PC-9 (cell line): Measurements from ENCODE around the gene PSMA5. TPM values are rescaled to one million over a fixed set of nuclear protein-coding genes. Genes with fewer than 3 reads are reported as not detected.
A peak's percentile ranks its signal among the peaks of the same experiment; 100 is the strongest.

Source experiments
- BruUV-seq: library from RNA; stranded (reverse); fragments of 400-500 nt; replicated peaks from 2 replicates; lab custom pipeline; 2021; lab: Mats Ljungman, UMichigan
- CTCF ChIA-PET: fragments of 300-600 bp; sonication (Branson Sonifier 250); formaldehyde crosslinking; loops from one replicate; lab custom pipeline; 2022; ENCODE audit warnings: antibody characterized with exemption; lab: Charles Lee
- POLR2A ChIA-PET: fragments of 300-600 bp; sonication (Branson Sonifier 250); formaldehyde crosslinking; loops from one replicate; lab custom pipeline; 2022; ENCODE audit warnings: antibody characterized with exemption; ENCODE audit not compliant: unreplicated experiment; lab: Charles Lee
- DNase-seq, 2 experiments: peaks; one replicate each; pipeline versions ENCODE4 v3.0.0 to v3.0.0-alpha.2; 2015 to 2022; ENCODE audit warnings: mixed read lengths in 1 of 2
- H2AFZ ChIP-seq: fragments of 200-600 bp; sonication (generic); 2 replicates; pipeline ENCODE4 v1.8.1; 2017; ENCODE audit warnings: antibody characterized with exemption
- H3F3A ChIP-seq: fragments of 200-600 bp; sonication (generic); 2 replicates; pipeline ENCODE4 v1.8.1; 2017; ENCODE audit warnings: antibody characterized with exemption, mild to moderate bottlenecking, low read depth; ENCODE audit not compliant: insufficient read depth
- H3K27ac ChIP-seq: fragments of 200-600 bp; sonication (generic); 2 replicates; pipeline ENCODE4 v1.6.1; 2016; ENCODE audit warnings: mixed run types
- H3K27me3 ChIP-seq: fragments of 200-600 bp; sonication (generic); 2 replicates; pipeline ENCODE4 v1.6.1; 2016; ENCODE audit warnings: low read depth, mixed run types; ENCODE audit not compliant: insufficient read depth
- H3K36me3 ChIP-seq: fragments of 200-600 bp; sonication (generic); 2 replicates; pipeline ENCODE4 v1.6.1; 2016; ENCODE audit warnings: low read depth, mixed run types
- H3K4me1 ChIP-seq: fragments of 200-600 bp; sonication (generic); replicated peaks from 2 replicates; pipeline ENCODE4 v1.6.1; 2016; ENCODE audit warnings: mixed run types; ENCODE audit not compliant: insufficient read depth
- H3K4me2 ChIP-seq: fragments of 200-600 bp; sonication (generic); 2 replicates; pipeline ENCODE4 v1.6.1; 2017; ENCODE audit warnings: mixed run types
- H3K4me3 ChIP-seq: fragments of 200-600 bp; sonication (generic); 2 replicates; pipeline ENCODE4 v1.6.1; 2016; ENCODE audit warnings: mixed run types
- H3K79me2 ChIP-seq: fragments of 200-600 bp; sonication (generic); 2 replicates; pipeline ENCODE4 v1.6.1; 2017; ENCODE audit warnings: low read depth, mixed run types
- H3K9me2 ChIP-seq: fragments of 200-600 bp; sonication (generic); 2 replicates; pipeline ENCODE4 v1.8.1; 2017; ENCODE audit warnings: mild to moderate bottlenecking; ENCODE audit not compliant: insufficient read depth
- H3K9me3 ChIP-seq: fragments of 200-600 bp; sonication (generic); 2 replicates; pipeline ENCODE4 v1.8.1; 2016; ENCODE audit warnings: low read depth; ENCODE audit not compliant: insufficient read depth
- H4K20me1 ChIP-seq: fragments of 200-600 bp; sonication (generic); 2 replicates; pipeline ENCODE4 v1.8.1; 2017; ENCODE audit not compliant: insufficient read depth
- CTCF ChIP-seq: fragments of 200-600 bp; sonication (generic); conservative IDR thresholded peaks from 2 replicates; pipeline ENCODE4 v1.6.1; 2017; ENCODE audit warnings: mixed run types, antibody characterized with exemption, mild to moderate bottlenecking, moderate library complexity
- EZH2 ChIP-seq: fragments of 200-600 bp; sonication (generic); IDR thresholded peaks from 2 replicates; pipeline ENCODE4 v1.8.0; 2017; ENCODE audit warnings: antibody characterized with exemption, low read depth
- intact Hi-C: fragments of 100-400 bp; cut with micrococcal nuclease; formaldehyde crosslinking; loops from one replicate; pipeline ENCODE4 v1.10.0; 2022; ENCODE audit not compliant: unreplicated experiment
- total RNA-seq: library from RNA; stranded (reverse); gene quantifications from 2 replicates; pipeline ENCODE4 v1.2.3, GENCODE V29; 2021

Gene PSMA5
- total RNA-seq, 1 experiment from 2014 or later: 168 TPM

GRCh38 chr1:109438798-109439297 lies 12.6 kb upstream of the PSMA5 start:
- no TSS peak for BruUV-seq
- Histone ChIP-seq H4K20me1 (no peaks in the 10 kb centered on the region), H2AFZ (no peak overlapping the region), H3K79me2 (no peaks in the 10 kb centered on the region), H3K4me3 (no peak overlapping the region), H3K4me2 (no peak overlapping the region), H3F3A (no peaks in the 10 kb centered on the region), H3K27ac (no peak overlapping the region), H3K4me1 (peaks cover 18% of the 10 kb centered on the region), H3K9me2 (no peaks in the 10 kb centered on the region), H3K9me3 (0 out of 2 replicates have a peak, but pooled peaks cover 7% of the 10 kb centered on the region), H3K36me3 (no peaks in the 10 kb centered on the region), H3K27me3 (peaks cover 9% of the 10 kb centered on the region; the same call in 1 of the 2 replicates)
- ChIA-PET CTCF (no interaction called here), POLR2A (no interaction called here)
- intact Hi-C loops: no loop called here
- TF ChIP-seq EZH2: no peak
- TF ChIP-seq CTCF: no peak
- DNase-seq: peak in 1 of 2 experiments; percentile 54

- ChIA-PET CTCF (no interaction called here), POLR2A (no interaction called here)
- peak in 1 of 2 experiments; percentile 21 for DNase-seq
- TF ChIP-seq CTCF: no peak
- TF ChIP-seq EZH2: no peak
- Histone ChIP-seq H3K36me3 (no peaks in the 10 kb centered on the region), H3K79me2 (no peaks in the 10 kb centered on the region), H3K9me2 (no peaks in the 10 kb centered on the region), H3K9me3 (no peaks in the 10 kb centered on the region), H3K4me3 (no peak overlapping the region), H3F3A (no peaks in the 10 kb centered on the region), H4K20me1 (no peaks in the 10 kb centered on the region), H3K27ac (no peak overlapping the region), H3K4me2 (no peak overlapping the region), H3K4me1 (peaks cover 12% of the 10 kb centered on the region), H3K27me3 (no peaks in the 10 kb centered on the region), H2AFZ (no peak overlapping the region)
- BruUV-seq: no TSS peak
- intact Hi-C loops: no loop called here
Observed at GRCh38 chr1:109434484-109434883, 8.2 kb upstream of the PSMA5 start.

DNA sequence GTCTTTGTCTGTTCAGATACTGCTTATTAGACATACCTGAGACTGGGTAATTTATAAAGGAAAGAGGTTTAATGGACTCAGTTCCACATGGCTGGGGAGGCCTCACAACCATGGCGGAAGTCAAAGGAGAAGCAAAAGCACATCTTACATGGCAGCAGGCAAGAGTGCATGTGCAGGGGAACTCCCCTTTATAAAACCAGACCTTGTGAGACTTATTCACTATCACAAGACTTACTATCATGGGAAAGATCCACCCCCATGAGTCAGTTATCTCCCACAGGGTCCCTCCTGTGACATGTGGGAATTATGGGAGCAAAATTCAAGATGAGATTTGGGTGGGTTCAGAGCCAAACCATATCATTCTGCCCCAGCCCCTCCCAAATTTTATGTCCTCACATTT lies 7.1 kb upstream of the PSMA5 start:
- no peak for DNase-seq
- intact Hi-C loops: no loop called here

More for the DNA sequence above, 7.1 kb upstream of the PSMA5 start:
- BruUV-seq: no TSS peak
- TF ChIP-seq EZH2: no peak
- TF ChIP-seq CTCF: no peak
- no peaks in the 10 kb centered on the region for H3K9me3 ChIP-seq
- H3K27me3 ChIP-seq: no peaks in the 10 kb centered on the region
- H4K20me1 ChIP-seq: no peaks in the 10 kb centered on the region
- H3K9me2 ChIP-seq: no peaks in the 10 kb centered on the region
- H3F3A ChIP-seq: no peaks in the 10 kb centered on the region
- H3K79me2 ChIP-seq: peaks cover 4% of the 10 kb centered on the region; the same call in 1 of the 2 replicates
- no peak overlapping the region for H3K4me3 ChIP-seq
- H3K36me3 ChIP-seq: no peaks in the 10 kb centered on the region
- ChIA-PET POLR2A (no interaction called here), CTCF (no interaction called here)
- H2AFZ ChIP-seq: no peak overlapping the region
- no peak overlapping the region for H3K4me2 ChIP-seq
- no peak overlapping the region for H3K27ac ChIP-seq
- peaks cover under 1% of the 10 kb centered on the region; the same call in 1 of the 2 replicates for H3K4me1 ChIP-seq
